NOMO-1 treated with DMSO at 0.1 percent for 48 hours (cell line): ENCODE measurements around the gene LAX1.
"Not testable (repeated sequence)": the region's sequence is repeated elsewhere in the genome, so short reads cannot be mapped to it uniquely, and the experiment has no call there.

ENCODE experiments used
- DNase-seq: peaks from one replicate; lab custom pipeline; 2025; ENCODE audit not compliant: unreplicated experiment; lab: John Stamatoyannopoulos, UW

Gene LAX1, protein sequence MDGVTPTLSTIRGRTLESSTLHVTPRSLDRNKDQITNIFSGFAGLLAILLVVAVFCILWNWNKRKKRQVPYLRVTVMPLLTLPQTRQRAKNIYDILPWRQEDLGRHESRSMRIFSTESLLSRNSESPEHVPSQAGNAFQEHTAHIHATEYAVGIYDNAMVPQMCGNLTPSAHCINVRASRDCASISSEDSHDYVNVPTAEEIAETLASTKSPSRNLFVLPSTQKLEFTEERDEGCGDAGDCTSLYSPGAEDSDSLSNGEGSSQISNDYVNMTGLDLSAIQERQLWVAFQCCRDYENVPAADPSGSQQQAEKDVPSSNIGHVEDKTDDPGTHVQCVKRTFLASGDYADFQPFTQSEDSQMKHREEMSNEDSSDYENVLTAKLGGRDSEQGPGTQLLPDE

DNA sequence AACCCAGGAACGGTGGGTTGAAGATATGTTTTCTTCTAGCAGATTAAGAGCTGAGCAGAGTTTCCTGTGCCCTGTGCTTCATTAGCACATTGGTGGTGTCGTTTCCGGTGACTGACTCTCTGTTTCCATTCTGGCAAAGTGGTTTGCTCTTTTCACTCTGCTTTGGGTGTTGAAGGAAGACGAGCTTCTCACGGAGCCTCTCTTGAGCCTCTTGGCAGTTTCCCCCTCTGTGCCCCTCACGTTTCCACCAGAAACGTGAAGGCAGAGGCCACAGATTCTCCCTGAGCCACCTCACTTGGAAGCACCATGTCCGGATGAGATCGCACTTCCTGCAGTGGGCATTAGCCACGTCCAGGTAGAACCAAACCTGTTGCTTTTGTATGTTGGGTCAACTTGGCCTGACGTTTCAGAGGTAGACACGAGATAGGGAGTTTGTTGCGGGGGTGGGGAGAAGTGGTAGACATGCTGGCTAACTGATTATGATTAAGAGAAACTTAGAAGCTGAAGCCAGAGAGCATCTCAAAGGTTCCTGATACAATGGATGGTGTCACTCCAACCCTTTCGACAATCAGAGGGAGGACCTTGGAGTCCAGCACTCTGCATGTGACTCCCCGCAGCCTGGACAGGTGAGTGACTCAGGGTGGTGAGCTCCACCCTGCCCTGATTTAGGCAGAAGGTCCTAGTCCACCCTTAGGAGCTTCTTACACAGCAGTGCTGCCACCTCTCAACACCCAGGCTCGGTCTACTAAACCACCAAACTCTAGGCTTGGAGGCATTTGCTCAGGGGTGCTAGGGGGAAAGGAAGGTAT, at the start of gene LAX1:
Gene LAX1 (plus strand): TSS at position 155 of the 809 bp plus-strand sequence. CDS start 383 bp downstream, at position 538.
- DNase-seq = no peak

DNA sequence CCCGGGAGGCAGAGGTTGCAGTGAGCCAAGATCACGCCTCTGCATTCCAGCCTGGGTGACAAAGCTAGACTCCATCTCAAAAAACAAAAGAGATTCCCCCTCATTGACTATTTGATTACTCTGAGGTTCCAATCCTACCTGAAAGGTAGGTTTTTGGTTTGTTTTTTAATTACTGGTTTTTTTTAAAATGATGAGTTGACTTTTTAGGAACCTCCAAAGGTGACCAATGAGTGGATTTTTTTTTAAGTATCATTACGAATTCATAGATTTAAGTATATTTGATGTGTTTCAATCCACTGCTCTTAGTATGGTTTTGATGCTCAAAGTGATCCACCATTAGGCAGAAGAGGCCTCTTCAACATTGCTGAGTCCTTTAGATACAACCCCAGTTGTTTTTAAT, 47.9 kb upstream of the LAX1 start:
- DNase-seq = no peak

DNA sequence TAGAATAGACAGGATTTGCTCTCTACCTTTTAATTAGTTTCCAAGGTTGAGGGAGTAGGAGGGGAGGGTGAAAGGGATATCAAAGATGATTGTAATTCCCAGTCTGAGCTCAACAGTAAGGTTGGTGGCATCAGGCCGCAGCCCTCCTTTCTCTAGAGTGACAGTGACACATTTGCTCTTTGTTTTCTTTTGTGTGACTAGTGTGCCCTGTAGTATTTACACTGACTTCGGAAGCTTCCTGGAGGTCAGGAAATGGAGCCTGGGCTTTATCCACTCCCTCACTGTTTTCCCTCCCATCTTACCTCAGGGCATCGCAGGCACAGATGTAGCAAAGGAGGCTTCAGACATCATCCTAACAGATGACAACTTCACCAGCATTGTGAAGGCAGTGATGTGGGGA, 44.7 kb upstream of the LAX1 start:
- no peak for DNase-seq

DNA sequence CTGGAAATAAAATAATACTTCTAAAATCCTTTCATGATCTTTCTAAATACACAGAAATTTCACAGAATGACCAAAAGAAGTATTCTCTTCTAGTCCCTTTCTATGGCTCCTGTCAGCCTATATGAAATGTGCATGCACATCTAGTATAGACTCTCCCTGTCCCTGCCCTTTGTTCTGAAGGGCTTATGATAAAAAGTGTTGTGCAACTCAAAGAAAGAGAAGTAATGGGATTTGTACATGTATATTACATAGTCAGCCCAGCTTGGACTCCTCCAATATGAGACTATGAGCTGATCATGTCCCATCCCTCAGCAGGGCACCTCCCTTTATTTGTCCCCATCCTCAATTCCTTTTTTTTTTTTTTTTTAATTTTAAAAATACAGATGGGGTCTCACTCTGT, 42.1 kb upstream of the LAX1 start:
- DNase-seq = no peak

DNA sequence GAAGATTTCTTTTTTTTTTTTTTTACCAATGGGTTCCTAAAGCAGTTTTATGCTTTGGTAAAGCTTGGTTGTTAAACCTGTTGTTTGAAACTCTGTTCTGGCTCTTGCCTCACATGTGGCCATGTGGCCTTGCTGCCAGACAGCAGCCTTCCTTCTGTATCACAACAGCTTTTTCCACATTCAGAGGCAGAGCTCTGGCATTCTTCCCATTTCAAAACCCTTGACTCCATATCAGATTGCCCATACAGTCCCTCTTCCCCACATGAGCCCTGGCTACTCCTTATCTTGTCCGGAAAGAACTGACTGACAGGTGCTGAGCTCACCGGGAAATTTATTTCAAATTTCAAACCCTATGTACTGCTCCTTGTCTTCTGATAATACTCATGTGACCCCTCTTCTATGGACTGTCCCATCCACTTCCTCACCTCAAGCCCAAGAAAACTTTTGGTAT, 38.5 kb upstream of the LAX1 start:
- no peak for DNase-seq

DNA sequence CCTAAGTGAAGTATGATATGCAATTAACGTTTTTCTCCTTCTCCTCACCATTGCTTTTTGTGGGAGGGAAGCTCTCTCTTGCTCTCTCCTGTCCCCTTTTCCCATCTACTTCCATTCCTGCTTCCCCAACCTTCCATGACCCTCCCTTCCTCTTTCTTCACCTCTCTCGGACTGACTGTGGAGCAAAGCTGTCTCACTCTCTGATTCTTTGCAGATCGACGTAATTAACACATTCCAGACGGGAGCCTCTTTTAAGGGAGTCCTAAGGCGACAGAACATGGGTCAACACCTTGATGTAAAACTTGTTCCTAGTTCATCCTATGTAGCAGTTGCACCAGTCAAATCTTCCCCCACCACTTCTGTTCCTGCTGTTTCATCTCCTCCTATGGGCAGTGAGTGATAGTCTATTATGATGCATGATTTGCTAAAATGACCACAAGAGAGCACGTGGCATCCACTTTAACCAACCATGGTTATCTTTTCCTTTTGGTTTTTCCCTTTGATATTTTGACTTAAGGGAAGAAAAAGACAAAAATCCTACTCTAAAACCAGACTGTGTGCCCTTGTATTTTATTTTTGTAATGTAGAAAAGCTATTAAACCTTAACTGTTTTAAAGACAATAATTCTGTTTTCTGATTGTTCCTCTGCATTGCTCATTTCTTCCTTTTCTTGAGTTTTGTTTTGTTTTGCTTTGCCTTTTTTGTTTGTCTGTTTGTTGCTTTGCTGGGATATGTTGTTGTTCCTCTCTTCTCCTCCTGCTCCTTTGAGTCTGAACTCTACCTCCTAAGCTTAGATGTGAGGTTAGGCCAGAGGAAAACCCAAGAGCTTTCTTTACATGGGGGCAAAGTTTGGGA, 31.7 kb upstream of the LAX1 start:
- DNase-seq = no peak

DNA sequence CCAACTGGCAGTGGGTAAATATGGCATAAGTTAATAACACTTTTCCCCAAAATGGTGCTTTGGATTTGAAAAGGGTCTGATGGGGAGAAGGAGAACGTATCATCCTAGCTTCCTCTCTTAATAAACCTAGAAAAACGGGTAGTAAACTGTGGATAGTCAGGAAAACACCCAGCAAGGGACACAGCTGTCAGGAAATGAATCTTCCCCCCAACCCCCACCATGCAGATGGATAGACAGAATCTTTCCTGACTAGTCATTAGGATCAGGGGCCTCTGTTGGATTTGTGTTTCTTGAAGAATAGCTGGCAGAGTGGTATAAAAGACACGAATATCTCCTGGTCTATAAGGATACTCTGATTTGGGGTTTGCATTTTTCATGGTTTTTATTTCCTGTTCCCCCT, 22.5 kb upstream of the LAX1 start:
- DNase-seq = no peak

DNA sequence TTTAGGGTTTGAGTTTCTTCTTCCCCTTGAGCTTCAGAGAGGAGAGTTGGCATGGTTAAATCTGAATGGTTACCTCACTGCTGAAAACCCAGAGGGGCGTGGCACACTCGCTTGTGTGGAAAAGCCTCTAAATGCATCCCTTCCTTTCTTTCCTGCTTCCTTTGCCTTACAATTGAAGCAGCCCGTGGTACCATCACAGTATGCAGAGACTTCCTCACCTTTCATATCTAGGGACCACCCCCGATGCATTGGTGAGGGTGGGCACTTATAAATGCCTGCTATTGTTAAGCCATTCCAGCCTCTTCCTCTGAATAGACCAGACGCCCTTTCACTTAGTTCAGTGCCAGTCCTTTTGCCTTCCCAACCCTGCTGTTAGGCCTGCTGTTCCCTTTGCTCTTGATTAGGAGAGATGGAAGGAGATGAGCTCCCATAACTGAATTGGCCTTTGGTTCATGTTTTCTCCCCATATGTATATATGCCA, 21.9 kb upstream of the LAX1 start:
- DNase-seq = no peak

DNA sequence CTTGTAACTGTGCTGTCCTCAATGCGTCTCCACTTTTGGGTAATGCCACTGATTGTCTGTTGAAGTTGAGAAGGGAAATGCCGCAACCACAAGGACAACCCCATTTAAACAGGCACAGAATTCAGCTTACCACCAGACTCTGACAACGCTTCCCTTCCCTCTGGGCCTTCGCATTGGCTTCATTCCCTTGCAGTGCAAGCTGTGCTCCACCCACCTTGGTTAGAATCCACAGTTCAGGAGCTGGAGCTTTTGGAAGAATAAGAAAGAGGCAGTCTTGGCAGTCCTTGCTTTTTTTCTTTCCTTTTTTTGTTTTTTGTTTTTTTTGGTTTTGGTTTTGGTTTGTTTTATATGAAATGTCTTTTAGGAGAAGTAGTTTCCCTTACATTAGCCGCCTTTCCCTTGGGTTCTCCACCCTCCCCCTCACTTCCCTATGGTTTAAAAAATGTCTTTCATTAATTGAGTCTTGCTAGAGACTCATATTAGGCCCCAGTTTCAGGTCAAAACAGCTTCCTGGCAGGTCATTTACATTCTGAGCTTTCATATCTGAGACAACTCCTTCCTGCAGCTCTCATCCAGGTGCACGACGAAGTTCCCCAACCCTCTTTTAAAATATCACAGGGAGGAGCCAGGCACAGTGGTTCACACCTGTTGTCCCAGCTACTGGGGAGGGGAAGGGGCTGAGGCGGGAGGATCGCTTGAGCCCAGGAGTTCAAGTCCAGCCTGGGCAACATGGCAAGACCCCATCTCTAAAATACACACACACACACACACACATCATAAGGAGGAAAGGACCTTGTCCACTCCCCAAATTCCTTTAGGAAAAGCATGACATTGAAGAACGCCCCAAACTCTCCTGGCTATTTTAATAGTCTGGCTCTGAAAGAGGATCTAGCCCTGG, 20.7 kb upstream of the LAX1 start:
- no peak for DNase-seq

DNA sequence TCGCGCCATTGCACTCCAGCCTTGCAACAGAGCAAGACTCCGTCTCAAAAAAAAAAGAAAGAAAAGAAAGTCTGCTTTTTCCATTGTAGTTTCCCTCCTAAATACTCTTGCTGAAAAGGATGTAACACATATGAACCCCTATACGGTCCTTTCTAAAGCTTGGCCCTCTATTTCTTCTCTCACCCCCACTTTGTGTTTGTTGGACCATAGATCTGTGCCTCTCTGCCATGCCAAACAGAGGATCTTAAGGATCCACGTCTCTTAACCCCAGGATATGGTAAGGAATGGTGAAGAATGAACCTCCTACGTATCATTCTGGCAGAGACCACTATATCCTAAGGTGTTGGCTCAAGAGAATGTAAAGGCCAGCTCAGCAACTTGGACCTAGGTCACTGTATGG, 18.7 kb upstream of the LAX1 start:
- DNase-seq = no peak

DNA sequence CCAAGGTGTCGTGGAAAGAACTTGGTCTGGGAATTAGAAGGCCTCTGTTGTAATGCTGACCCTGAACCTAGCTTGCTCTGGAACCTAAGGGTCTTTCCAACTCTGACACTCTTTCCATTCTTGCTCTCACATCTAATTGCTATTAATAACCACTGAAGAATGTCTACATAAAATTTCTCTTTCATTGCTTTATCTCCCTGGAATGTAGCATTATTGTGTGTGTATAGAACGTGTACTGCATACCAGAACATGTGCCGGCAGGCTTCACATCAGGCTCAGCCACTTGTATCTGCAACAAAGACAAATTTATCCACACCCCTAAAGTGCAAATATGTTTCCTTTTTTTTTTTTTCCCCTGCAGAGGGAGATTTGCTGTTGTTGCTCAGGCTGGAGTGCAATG, 13.9 kb upstream of the LAX1 start:
- no peak for DNase-seq

DNA sequence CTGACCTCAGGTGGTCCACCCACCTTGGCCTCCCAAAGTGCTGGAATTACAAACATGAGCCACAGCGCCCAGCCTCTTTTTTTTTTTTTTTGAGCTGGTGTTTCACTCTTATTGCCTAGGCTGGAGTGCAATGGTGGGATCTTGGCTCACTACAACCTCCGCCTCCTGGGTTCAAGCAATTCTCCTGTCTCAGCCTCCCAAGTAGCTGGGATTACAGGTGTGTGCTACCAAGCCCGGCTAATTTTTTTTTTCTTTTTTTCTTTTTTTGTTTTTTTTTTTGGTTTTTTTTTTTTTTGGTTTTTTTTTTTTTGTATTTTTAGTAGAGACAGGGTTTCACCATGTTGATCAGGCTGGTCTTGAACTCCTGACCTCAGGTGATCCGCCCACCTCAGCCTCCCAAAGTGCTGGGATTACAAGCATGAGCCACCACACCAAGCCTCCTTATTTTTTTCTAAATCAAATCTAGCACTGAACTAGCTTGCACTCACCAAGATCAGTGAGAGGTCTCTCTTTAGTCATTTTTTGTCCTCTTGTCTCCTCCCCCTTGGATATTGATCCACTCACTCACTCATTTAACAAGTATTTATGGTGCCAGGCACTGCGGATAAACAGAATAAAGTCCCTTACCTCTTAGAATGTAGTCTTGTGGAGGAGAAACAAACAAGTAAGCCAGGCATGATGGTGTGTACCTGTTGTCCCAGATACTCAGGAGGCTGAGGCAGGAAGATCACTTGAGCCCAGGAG, 13.2 kb upstream of the LAX1 start:
- not testable (repeated sequence) for DNase-seq

DNA sequence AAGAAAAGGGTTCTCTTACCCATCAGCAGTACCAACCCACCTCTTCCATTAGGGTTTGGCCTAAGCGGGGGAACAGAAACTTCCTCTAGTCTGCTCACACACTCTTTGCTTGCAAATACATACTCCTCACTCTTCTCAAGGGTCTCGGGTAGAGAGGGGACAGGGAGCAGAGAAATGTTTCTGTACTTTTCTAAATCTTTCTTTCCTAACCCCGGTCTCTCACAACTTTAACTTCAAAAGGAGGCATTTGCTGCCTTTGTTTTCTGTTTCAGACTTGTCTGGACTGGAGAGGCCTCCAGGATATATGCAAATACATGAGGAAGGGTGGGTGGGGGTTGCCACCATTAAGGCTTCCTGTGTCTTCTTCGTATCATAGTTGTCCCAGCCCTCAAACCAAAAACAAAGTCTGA, 10.5 kb upstream of the LAX1 start:
- DNase-seq = no peak

DNA sequence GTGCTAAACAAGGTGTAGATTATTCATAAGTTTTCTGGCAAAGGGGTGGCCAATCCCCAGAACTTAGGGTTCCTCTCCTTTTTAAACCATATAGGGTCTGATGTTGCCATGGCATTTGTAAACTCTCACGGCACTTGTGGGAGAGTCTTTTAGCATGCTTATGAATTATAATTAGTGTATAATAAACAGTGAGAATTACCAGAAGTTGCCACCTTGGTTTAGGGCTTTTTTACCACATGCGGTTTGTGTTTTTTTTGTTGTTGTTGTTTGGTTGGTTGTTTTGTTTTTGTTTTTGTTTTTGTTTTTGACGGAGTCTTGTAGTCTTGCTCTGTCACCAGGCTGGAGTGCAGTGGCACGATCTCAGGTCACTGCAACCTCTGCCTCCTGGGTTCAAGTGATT, 8.9 kb upstream of the LAX1 start:
- DNase-seq = no peak

DNA sequence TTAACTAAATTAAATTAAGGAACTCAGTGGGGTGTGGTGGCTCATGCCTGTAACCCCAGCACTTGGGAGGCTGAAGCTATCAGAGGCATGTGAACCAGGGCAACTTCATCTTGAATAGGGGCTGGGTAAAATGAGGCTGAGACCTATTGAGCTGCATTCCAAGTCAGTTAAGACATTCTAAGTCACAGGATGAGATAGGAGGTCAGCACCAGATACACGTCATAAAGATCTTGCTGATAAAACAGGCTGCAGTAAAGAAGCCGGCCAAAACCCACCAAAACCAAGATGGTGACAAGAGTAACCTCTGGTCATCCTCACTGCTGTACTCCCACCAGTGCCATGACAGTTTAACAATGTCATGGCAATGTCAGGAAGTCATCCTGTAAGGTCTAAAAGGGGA, 6.2 kb upstream of the LAX1 start:
- DNase-seq = not testable (repeated sequence)

DNA sequence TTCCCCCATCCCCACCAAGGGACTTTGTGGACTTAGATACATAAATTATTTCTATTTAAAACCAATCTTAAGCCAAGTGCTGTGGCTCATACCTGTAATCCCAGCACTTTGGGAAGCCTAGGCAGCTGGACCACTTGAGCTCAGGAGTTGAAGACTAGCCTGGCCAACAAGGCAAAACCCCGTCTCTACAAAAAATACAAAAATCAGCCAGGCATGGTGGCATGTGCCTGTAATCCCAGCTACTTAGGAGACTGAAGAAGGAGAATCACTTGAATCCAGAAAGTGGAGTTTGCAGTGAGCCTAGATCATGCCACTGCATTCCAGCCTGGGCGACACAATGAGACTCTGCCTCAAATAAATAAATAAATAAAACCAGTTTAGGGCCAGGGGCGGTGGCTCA, 4.5 kb upstream of the LAX1 start:
- DNase-seq = no peak

DNA sequence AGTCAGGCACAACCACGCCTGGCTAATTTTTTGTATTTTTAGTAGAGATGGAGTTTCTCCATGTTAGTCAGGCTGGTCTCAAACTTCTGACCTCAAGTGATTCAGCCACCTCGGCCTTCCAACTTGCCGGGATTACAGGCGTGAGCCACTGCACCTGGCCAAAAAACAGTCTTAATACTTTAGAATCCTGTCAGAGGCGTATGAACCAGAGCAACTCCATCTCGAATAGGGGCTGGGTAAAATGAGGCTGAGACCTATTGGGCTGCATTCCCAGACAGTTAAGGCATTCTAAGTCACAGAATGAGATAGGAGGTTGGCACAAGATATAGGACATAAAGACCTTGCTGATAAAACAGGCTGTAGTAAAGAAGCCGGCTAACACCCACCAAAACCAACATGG, 3.0 kb upstream of the LAX1 start:
- DNase-seq = not testable (repeated sequence)

DNA sequence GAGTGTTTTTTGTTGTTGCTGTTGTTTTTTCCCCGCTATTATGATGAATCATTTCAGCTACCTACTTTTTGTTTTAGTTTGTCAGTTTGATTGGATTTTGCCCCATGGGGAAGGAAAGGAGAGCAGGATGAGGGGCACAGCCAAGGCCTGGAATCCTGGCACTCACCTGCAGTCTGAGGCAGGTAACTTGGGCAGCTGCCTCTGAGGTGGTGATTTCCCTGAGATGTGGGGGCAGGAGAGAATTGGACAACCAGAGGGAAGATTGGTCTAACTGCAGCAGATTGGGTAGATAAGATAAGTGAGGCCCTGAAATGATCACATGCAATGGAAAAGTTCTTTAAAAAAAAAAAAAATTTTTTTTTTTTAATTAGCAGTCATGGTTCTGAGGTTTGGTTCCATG, 1.5 kb upstream of the LAX1 start:
- no peak for DNase-seq
